ENCODE measurements around the gene CPVL. TPM values are rescaled to one million over a fixed set of nuclear protein-coding genes. Genes with fewer than 3 reads are reported as not detected.

Gene CPVL
- total and polyA plus RNA-seq, 2 experiments from 2014 or later, result 31.9 to 37.8 TPM

GRCh38 chr7:29154076-29154475 is 7.7 kb upstream of the CPVL start:
- ATAC-seq (no peak), DNase-seq (ENCODE audit: low spot score) (no peak)
- peaks cover 21% of the 10 kb centered on the region for H3K36me3 Mint-ChIP-seq (ENCODE audit: low read depth)
- H3K27me3 Mint-ChIP-seq (ENCODE audit: insufficient read depth, low read depth, poor library complexity), result peaks cover 4% of the 10 kb centered on the region
- TF ChIP-seq, protein P1, sequence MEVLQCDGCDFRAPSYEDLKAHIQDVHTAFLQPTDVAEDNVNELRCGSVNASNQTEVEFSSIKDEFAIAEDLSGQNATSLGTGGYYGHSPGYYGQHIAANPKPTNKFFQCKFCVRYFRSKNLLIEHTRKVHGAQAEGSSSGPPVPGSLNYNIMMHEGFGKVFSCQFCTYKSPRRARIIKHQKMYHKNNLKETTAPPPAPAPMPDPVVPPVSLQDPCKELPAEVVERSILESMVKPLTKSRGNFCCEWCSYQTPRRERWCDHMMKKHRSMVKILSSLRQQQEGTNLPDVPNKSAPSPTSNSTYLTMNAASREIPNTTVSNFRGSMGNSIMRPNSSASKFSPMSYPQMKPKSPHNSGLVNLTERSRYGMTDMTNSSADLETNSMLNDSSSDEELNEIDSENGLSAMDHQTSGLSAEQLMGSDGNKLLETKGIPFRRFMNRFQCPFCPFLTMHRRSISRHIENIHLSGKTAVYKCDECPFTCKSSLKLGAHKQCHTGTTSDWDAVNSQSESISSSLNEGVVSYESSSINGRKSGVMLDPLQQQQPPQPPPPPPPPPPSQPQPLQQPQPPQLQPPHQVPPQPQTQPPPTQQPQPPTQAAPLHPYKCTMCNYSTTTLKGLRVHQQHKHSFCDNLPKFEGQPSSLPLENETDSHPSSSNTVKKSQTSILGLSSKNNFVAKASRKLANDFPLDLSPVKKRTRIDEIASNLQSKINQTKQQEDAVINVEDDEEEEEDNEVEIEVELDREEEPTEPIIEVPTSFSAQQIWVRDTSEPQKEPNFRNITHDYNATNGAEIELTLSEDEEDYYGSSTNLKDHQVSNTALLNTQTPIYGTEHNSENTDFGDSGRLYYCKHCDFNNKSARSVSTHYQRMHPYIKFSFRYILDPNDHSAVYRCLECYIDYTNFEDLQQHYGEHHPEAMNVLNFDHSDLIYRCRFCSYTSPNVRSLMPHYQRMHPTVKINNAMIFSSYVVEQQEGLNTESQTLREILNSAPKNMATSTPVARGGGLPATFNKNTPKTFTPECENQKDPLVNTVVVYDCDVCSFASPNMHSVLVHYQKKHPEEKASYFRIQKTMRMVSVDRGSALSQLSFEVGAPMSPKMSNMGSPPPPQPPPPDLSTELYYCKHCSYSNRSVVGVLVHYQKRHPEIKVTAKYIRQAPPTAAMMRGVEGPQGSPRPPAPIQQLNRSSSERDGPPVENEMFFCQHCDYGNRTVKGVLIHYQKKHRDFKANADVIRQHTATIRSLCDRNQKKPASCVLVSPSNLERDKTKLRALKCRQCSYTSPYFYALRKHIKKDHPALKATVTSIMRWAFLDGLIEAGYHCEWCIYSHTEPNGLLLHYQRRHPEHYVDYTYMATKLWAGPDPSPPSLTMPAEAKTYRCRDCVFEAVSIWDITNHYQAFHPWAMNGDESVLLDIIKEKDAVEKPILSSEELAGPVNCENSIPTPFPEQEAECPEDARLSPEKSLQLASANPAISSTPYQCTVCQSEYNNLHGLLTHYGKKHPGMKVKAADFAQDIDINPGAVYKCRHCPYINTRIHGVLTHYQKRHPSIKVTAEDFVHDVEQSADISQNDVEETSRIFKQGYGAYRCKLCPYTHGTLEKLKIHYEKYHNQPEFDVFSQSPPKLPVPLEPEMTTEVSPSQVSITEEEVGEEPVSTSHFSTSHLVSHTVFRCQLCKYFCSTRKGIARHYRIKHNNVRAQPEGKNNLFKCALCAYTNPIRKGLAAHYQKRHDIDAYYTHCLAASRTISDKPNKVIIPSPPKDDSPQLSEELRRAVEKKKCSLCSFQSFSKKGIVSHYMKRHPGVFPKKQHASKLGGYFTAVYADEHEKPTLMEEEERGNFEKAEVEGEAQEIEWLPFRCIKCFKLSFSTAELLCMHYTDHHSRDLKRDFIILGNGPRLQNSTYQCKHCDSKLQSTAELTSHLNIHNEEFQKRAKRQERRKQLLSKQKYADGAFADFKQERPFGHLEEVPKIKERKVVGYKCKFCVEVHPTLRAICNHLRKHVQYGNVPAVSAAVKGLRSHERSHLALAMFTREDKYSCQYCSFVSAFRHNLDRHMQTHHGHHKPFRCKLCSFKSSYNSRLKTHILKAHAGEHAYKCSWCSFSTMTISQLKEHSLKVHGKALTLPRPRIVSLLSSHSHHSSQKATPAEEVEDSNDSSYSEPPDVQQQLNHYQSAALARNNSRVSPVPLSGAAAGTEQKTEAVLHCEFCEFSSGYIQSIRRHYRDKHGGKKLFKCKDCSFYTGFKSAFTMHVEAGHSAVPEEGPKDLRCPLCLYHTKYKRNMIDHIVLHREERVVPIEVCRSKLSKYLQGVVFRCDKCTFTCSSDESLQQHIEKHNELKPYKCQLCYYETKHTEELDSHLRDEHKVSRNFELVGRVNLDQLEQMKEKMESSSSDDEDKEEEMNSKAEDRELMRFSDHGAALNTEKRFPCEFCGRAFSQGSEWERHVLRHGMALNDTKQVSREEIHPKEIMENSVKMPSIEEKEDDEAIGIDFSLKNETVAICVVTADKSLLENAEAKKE (CRISPR knock-in tag; IDR thresholded peaks at IDR 0.05), result no peak
- TF ChIP-seq JUNB (IDR thresholded peaks at IDR 0.05; ENCODE audit: unreplicated experiment) (no peak), EZH2 (IDR thresholded peaks at IDR 0.05; ENCODE audit: low read depth, unreplicated experiment) (no peak), CREB1 (CRISPR knock-in tag; IDR thresholded peaks at IDR 0.05; ENCODE audit: low read depth) (no peak), ZNF114 (CRISPR knock-in tag; IDR thresholded peaks at IDR 0.05) (no peak)
- TF ChIP-seq, protein P2, sequence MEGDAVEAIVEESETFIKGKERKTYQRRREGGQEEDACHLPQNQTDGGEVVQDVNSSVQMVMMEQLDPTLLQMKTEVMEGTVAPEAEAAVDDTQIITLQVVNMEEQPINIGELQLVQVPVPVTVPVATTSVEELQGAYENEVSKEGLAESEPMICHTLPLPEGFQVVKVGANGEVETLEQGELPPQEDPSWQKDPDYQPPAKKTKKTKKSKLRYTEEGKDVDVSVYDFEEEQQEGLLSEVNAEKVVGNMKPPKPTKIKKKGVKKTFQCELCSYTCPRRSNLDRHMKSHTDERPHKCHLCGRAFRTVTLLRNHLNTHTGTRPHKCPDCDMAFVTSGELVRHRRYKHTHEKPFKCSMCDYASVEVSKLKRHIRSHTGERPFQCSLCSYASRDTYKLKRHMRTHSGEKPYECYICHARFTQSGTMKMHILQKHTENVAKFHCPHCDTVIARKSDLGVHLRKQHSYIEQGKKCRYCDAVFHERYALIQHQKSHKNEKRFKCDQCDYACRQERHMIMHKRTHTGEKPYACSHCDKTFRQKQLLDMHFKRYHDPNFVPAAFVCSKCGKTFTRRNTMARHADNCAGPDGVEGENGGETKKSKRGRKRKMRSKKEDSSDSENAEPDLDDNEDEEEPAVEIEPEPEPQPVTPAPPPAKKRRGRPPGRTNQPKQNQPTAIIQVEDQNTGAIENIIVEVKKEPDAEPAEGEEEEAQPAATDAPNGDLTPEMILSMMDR (conservative IDR thresholded peaks at IDR 0.05; ENCODE audit: low read depth in 2 of 2), result no peak
- H3K27ac ChIP-seq (ENCODE audit: low read depth), result no peak overlapping the region
- peaks cover 26% of the 10 kb centered on the region for H3K4me1 Mint-ChIP-seq
- H4K20me1 ChIP-seq (replicated peaks; ENCODE audit: insufficient read depth), result no peaks in the 10 kb centered on the region
- peaks cover 8% of the 10 kb centered on the region; the same call in 2 of the 3 replicates for H3K9me3 Mint-ChIP-seq
- no peaks in the 10 kb centered on the region for H3K79me2 ChIP-seq (replicated peaks; ENCODE audit: insufficient read depth)
- no peaks in the 10 kb centered on the region for H3K36me3 ChIP-seq (ENCODE audit: insufficient read depth)
- H3K27me3 ChIP-seq (ENCODE audit: insufficient read depth), result no peaks in the 10 kb centered on the region
- no peak overlapping the region for H3K4me3 ChIP-seq
- H2AFZ ChIP-seq, result no peak overlapping the region
- H3K9me2 ChIP-seq (ENCODE audit: insufficient read depth), result no peaks in the 10 kb centered on the region
- H3F3A ChIP-seq (replicated peaks; ENCODE audit: low read depth), result no peaks in the 10 kb centered on the region
- no peak overlapping the region for H3K27ac Mint-ChIP-seq
- H3K4me1 ChIP-seq (ENCODE audit: insufficient read depth), result peaks cover 17% of the 10 kb centered on the region
- no peak overlapping the region for H3K4me3 Mint-ChIP-seq
- no peak overlapping the region for H3K4me2 ChIP-seq
